NCI-H1048 (cell line): Measurements from ENCODE around the gene ADGRV1.
"Not testable (repeated sequence)": the region's sequence is repeated elsewhere in the genome, so short reads cannot be mapped to it uniquely, and the experiment has no call there.

Source experiments
- DNase-seq: peaks from one replicate; lab custom pipeline; 2025; lab: John Stamatoyannopoulos, UW

Gene ADGRV1

DNA sequence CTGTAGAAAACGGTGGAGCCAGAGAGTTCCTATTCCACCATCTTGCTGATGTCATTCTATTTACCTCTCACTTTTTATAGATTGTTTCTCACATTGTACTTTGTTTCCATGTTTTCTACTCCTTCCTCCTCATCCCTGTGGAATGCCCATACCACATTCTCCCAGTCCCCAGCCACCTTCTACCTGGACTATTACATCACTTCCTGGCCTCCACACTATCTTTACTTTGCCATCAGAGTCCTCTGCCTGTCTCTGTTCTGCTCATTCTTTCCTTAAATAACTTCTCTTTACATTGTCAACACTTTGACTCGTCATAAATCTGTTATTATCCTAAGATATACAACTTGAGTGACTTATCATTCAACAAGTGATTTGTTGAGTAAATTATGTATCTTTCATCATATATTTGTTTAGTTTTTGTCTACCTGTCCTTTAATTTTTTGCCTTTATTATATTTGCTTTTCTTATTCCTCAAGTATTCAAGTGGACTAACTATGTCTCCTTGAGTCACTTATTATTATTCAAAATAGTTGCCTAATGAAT lies 182.5 kb downstream of the ADGRV1 start:
- DNase-seq: no peak

- no peak for DNase-seq
Observed at GRCh38 chr5:90746119-90746518, 187.5 kb downstream of the ADGRV1 start.

- DNase-seq: no peak
Observed at GRCh38 chr5:90747175-90747574, 188.6 kb downstream of the ADGRV1 start.

DNA sequence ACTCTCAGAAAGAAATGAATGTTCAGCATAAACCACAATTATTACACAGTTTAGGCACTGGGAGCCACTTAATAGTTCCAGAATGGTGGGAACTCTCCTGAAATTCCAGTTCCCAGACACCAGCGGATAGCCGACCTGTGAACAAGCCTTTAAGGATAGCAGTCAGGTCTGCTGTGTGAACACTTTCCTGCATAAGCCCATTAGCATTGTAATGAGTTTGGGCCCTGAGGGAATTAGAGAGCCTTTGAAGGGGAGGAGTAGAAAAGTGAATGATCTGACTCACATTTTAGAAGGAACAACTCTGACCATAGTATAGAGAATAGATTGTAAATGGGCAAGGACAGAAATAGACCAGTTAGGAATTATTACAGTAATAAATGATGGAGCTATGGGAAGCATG lies 189.1 kb downstream of the ADGRV1 start:
- no peak for DNase-seq

DNA sequence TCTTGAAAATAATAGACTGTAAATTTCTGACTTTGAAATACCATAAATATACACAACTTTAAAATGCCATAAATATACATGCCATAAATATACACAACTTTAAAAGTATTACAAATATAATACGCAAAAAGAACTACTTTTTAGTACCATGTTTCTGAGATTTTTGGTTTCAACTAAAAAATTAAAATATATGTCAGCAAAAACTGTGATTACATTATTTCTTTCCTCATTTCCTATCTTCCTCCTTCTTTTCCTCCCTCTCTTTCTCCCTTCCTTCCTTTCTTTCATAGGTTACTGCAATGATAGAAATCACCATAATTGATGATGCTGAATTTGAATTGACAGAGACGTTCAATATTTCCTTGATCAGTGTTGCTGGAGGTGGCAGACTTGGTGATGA lies 200.5 kb downstream of the ADGRV1 start:
- no peak for DNase-seq

GRCh38 chr5:90767710-90768109 lies 209.1 kb downstream of the ADGRV1 start:
- no peak for DNase-seq

- DNase-seq: not testable (repeated sequence)
Observed at GRCh38 chr5:90770006-90770541, 211.5 kb downstream of the ADGRV1 start.

- DNase-seq: no peak
Observed at GRCh38 chr5:90777959-90778358, 219.4 kb downstream of the ADGRV1 start.

DNA sequence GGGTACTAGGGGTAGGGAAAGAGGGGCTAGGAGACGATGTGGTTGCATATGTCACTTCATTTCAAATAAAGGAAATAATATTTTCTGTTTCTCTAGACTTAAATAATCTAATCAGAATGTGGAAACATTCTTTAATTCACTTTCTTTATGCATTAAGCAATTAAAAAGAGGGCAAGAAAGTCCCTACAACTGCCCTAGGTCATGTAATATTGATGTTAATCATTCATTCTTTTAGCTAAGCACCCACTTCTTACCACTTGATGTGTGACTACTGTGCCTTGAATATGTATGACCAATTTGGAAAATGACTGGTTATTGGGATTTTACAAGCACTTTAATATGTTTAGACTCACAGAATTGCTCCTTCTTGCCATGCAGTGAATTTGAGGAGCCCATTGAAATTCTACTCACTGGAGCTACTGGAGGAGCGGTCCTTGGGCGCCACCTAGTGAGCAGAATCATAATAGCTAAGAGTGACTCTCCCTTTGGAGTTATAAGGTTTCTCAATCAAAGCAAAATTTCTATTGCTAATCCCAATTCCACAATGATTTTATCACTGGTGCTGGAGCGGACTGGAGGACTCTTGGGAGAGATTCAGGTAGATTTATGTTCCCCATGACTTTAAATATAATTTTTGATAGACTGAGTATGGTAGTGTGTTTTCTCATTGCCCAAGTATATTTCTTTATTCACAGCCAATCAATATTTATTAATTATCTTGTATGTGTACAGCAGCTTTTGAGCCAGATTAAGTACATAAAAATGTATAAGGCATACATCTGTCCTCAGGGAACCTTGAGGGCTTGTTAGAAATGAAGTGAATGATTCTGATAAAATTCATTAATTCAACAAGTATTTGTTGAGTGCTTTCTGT lies 225.1 kb downstream of the ADGRV1 start:
- DNase-seq: peak; percentile 59

- DNase-seq: no peak
Observed at GRCh38 chr5:90786756-90787155, 228.2 kb downstream of the ADGRV1 start.

DNA sequence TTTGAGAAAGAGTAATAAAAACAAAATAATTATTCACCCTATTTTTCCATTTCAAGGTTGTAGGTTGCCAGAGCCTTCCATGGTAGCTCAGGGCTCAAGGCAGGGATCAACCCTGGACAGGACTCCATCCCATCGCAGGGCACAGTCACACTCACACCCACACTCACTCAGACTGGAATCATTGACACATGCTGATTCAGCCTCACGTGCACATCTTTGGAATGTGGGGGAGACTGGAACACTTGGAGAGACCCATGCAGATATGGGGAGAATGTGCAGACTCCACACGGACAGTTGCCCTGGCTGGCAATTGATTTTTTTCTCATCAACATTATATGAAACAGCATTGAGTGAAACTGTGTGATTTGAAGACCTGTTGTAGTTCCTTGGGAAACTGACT lies 234.1 kb downstream of the ADGRV1 start:
- DNase-seq: no peak

- no peak for DNase-seq
Observed at GRCh38 chr5:90793183-90793582, 234.6 kb downstream of the ADGRV1 start.

DNA sequence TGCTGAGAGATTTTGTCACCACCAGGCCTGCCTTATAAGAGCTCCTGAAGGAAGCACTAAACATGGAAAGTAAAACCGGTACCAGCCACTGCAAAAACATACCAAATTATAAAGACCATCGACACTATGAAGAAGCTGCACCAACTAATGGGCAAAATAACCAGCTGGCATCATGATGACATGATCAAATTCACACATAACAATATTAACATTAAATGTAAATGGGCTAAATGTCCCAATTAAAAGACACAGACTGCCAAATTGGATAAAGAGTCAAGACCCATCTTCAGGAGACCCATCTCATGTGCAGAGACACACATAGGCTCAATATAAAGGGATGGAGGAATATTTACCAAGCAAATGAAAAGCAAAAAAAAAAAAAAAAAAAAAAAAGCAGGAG lies 238.3 kb downstream of the ADGRV1 start:
- DNase-seq: not testable (repeated sequence)

GRCh38 chr5:90800082-90800481 lies 241.5 kb downstream of the ADGRV1 start:
- not testable (repeated sequence) for DNase-seq

GRCh38 chr5:90800515-90800914 lies 241.9 kb downstream of the ADGRV1 start:
- not testable (repeated sequence) for DNase-seq

- peak; percentile 11 for DNase-seq
Observed at GRCh38 chr5:90802474-90803317, 244.1 kb downstream of the ADGRV1 start.

GRCh38 chr5:90803381-90803780 lies 244.8 kb downstream of the ADGRV1 start:
- no peak for DNase-seq

DNA sequence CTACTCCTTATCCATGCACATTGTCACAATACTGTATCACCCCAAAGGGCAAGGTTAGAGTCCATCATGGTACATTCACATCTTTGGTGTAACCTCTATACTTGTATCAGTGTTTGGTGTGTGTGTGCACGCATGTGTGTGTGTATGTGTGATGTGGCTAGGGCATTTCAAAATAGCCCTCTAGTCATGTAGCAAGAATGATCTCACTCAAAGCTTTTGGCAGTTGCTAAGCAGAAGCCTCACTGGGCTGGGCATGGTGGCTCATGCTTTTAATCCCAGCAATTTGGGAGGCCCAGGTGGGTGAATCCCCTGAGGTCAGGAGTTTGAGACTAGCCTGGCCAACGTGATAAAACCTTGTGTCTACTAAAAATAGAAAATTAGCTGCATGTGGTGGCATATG lies 245.3 kb downstream of the ADGRV1 start:
- DNase-seq: no peak

- DNase-seq: no peak
Observed at GRCh38 chr5:90807496-90807895, 248.9 kb downstream of the ADGRV1 start.

DNA sequence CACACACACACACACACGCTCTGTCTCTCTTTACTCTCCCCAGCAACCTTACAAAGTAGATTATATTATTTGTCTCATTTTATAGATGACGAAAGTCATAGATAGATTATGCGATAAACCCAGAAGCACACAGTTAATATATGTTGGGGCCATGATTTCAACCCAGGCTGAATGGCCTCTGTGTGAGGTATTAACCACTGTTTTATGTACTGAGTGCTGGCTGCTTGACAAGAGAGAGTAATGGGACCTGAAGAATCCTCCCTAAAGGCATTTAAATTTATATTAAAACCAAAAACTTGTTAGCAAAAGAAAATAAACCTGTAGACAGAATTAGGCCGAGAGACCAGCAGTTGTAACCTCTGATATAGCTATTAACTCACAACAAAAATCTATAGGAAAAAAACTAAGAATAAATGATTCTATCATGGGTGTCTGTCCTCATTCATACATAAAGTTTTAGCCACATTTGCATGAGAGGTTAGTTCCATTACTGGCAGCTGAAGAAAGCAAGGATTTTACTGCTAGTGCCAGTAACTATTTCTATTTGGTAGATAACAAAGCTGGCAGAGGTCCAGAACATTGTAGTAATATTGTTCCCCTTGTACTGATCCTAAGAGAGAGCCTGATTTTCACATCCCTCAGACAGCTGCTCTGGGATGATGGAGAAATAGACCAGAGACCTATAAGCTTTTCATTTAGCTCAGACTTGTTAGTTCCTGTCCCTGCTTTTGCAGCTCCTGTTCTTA lies 250.9 kb downstream of the ADGRV1 start:
- peak; percentile 19 for DNase-seq

- no peak for DNase-seq
Observed at GRCh38 chr5:90810211-90810610, 251.6 kb downstream of the ADGRV1 start.

DNA sequence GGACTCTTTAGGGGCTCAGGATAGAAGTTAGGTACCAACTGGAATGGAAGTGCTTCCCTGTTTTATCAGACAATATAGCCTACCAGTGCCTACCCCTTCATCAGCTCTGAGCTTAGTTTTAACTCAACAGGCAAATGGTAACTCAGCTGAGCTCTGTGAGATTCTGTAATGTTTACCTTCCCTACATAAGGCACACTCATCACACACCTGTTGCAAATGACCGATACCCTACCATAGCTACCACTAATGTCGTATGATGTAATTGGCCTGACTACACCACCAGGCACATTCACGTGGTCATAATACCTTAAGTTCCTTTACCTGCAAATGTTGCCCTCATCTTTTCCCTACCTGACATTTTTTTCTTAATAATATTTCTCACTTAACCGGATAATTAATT lies 254.8 kb downstream of the ADGRV1 start:
- DNase-seq: no peak
